IMR-90 (cell line): ENCODE data around the gene ARMCX4. TPM values are rescaled to one million over a fixed set of nuclear protein-coding genes. Genes with fewer than 3 reads are reported as not detected.

Source experiments
- ATAC-seq: fragments of 200-7000 bp; cut with Tn5 transposase; 2 replicates; pipeline ENCODE4 v1.9.1; 2020; ENCODE audit warnings: low read depth, mild to moderate bottlenecking, moderate library complexity
- BruUV-seq: library from RNA; stranded (reverse); fragments of 400-500 nt; replicated peaks from 2 replicates; lab custom pipeline; 2021; lab: Mats Ljungman, UMichigan
- CTCF ChIA-PET: fragments of 300-600 bp; formaldehyde crosslinking; extraction: SDS; loops from one replicate; lab custom pipeline; 2021; ENCODE audit warnings: antibody characterized with exemption; lab: Yijun Ruan, JAX
- POLR2A ChIA-PET: fragments of 300-600 bp; sonication (Branson Sonifier 250); formaldehyde crosslinking; loops from one replicate; lab custom pipeline; 2022; ENCODE audit warnings: antibody characterized with exemption; ENCODE audit not compliant: unreplicated experiment; lab: Charles Lee
- DNase-seq: peaks from one replicate; pipeline ENCODE4 v3.0.0; 2013
- H2AFZ ChIP-seq: replicated peaks from 2 replicates; pipeline ENCODE3; 2013; ENCODE audit warnings: low read length, mild to moderate bottlenecking; ENCODE audit not compliant: poor library complexity
- H2AK5ac ChIP-seq: 2 replicates; pipeline ENCODE4 v1.6.1; 2013; ENCODE audit warnings: low read depth, low read length, inconsistent platforms
- H2AK9ac ChIP-seq: replicated peaks from 2 replicates; pipeline ENCODE3; 2013; ENCODE audit warnings: mild to moderate bottlenecking, low read depth, low read length, moderate library complexity; ENCODE audit not compliant: poor library complexity
- H2BK120ac ChIP-seq: 2 replicates; pipeline ENCODE4 v1.6.1; 2013; ENCODE audit warnings: low read depth, low read length, inconsistent platforms
- H2BK15ac ChIP-seq: 3 replicates; pipeline ENCODE4 v1.6.1; 2013; ENCODE audit warnings: low read depth, low read length, inconsistent platforms
- H2BK20ac ChIP-seq: 2 replicates; pipeline ENCODE4 v1.6.1; 2013; ENCODE audit warnings: low read depth, mild to moderate bottlenecking, inconsistent platforms, low read length, moderate library complexity
- H2BK5ac ChIP-seq: 2 replicates; pipeline ENCODE4 v1.6.1; 2013; ENCODE audit warnings: mild to moderate bottlenecking, low read depth, low read length, inconsistent platforms; ENCODE audit not compliant: poor library complexity, severe bottlenecking
- H3K14ac ChIP-seq: replicated peaks from 2 replicates; pipeline ENCODE4 v1.6.1; 2013; ENCODE audit warnings: low read depth, low read length, inconsistent platforms
- H3K18ac ChIP-seq: 2 replicates; pipeline ENCODE4 v1.6.1; 2013; ENCODE audit warnings: low read depth, low read length, control low read depth
- H3K23ac ChIP-seq: 2 replicates; pipeline ENCODE4 v1.6.1; 2013; ENCODE audit warnings: low read depth, low read length, inconsistent platforms
- H3K27ac ChIP-seq: 2 replicates; pipeline ENCODE4 v1.5.1; 2013; ENCODE audit warnings: mild to moderate bottlenecking, control low read depth, low read length; ENCODE audit not compliant: insufficient read depth
- H3K27me3 ChIP-seq: 2 replicates; pipeline ENCODE4 v1.6.1; 2013; ENCODE audit warnings: low read length; ENCODE audit not compliant: control insufficient read depth, insufficient read depth
- H3K36me3 ChIP-seq: 2 replicates; pipeline ENCODE4 v1.6.1; 2013; ENCODE audit warnings: low read length, mixed read lengths; ENCODE audit not compliant: control insufficient read depth, insufficient read depth
- H3K4ac ChIP-seq: 2 replicates; pipeline ENCODE4 v1.6.1; 2013; ENCODE audit warnings: low read depth, low read length, inconsistent platforms
- H3K4me1 ChIP-seq: 2 replicates; pipeline ENCODE4 v1.6.1; 2013; ENCODE audit warnings: low read length, mixed read lengths; ENCODE audit not compliant: control insufficient read depth, insufficient read depth
- H3K4me2 ChIP-seq: 2 replicates; pipeline ENCODE4 v1.6.1; 2013; ENCODE audit warnings: low read depth, mild to moderate bottlenecking, control low read depth, low read length, moderate library complexity
- H3K4me3 ChIP-seq: 2 replicates; pipeline ENCODE4 v1.5.1; 2013; ENCODE audit warnings: low read depth, mild to moderate bottlenecking, control low read depth, low read length, moderate library complexity; ENCODE audit not compliant: insufficient read depth
- H3K56ac ChIP-seq: 2 replicates; pipeline ENCODE4 v1.6.1; 2013; ENCODE audit warnings: low read length, inconsistent platforms; ENCODE audit not compliant: insufficient read depth; ENCODE audit errors: extremely low read depth
- H3K79me1 ChIP-seq, 2 experiments: 2 replicates each; pipeline ENCODE4 v1.6.1; 2013; ENCODE audit warnings: low read length in 2 of 2, inconsistent platforms in 1 of 2, low read depth in 1 of 2
- H3K9ac ChIP-seq: 2 replicates; pipeline ENCODE4 v1.6.1; 2013; ENCODE audit warnings: low read depth, low read length, control low read depth
- H3K9me1 ChIP-seq: 2 replicates; pipeline ENCODE4 v1.6.1; 2013; ENCODE audit warnings: low read length, inconsistent platforms; ENCODE audit not compliant: insufficient read depth
- H3K9me3 ChIP-seq: 2 replicates; pipeline ENCODE4 v1.6.1; 2013; ENCODE audit warnings: low read length; ENCODE audit not compliant: control insufficient read depth, insufficient read depth
- H4K20me1 ChIP-seq: 2 replicates; pipeline ENCODE4 v1.6.1; 2013; ENCODE audit warnings: low read length, inconsistent platforms; ENCODE audit not compliant: insufficient read depth
- H4K5ac ChIP-seq: 2 replicates; pipeline ENCODE4 v1.6.1; 2013; ENCODE audit warnings: mild to moderate bottlenecking, low read depth, low read length, control low read depth
- H4K8ac ChIP-seq, 2 experiments: 2 replicates each; pipeline ENCODE4 v1.6.1; 2013; ENCODE audit warnings: low read depth in 2 of 2, low read length in 2 of 2, control low read depth in 1 of 2, inconsistent platforms in 1 of 2
- H4K91ac ChIP-seq: 2 replicates; pipeline ENCODE4 v1.6.1; 2013; ENCODE audit warnings: low read depth, low read length, inconsistent platforms; ENCODE audit not compliant: insufficient read depth
- CTCF ChIP-seq: conservative IDR thresholded peaks from 2 replicates; pipeline ENCODE4 v1.5.1; 2012; ENCODE audit warnings: mild to moderate bottlenecking, low read depth, low read length, improper control_type of control experiment
- MAZ ChIP-seq: IDR thresholded peaks from 2 replicates; pipeline ENCODE4 v1.6.1; 2012; ENCODE audit warnings: low read depth, mild to moderate bottlenecking, low read length, improper control_type of control experiment, moderate library complexity, borderline replicate concordance
- RAD21 ChIP-seq: IDR thresholded peaks from 2 replicates; pipeline ENCODE4 v1.6.1; 2012; ENCODE audit warnings: low read length, improper control_type of control experiment
- RCOR1 ChIP-seq: IDR thresholded peaks from 2 replicates; pipeline ENCODE4 v1.6.1; 2012; ENCODE audit warnings: mild to moderate bottlenecking, low read length, improper control_type of control experiment; ENCODE audit not compliant: insufficient replicate concordance
- SMC3 ChIP-seq: fragments of 150-350 bp; IDR thresholded peaks from 2 replicates; pipeline ENCODE4 v1.6.1; 2016; ENCODE audit warnings: low read depth, mild to moderate bottlenecking, antibody characterized with exemption, low read length, moderate library complexity
- WGBS, 2 experiments: methylation state at CpG; one replicate each; pipeline versions ENCODE4 v1.1.5 to v1.1.7; 2013; ENCODE audit warnings: missing lambda C conversion rate in 2 of 2; ENCODE audit not compliant: insufficient read length in 1 of 2; ENCODE audit errors: extremely low coverage in 2 of 2; 5-methylcytosine and 5-hydroxymethylcytosine counted together
- dilution Hi-C: fragments of 300-500 bp; cut with HindIII; formaldehyde crosslinking; loops from one replicate; pipeline ENCODE4 v1.14.3; 2018; ENCODE audit warnings: low sequenced_read_pairs; ENCODE audit not compliant: unreplicated experiment
- in situ Hi-C: fragments of 300-500 bp; cut with MboI; formaldehyde crosslinking; loops from 3 replicates; pipeline ENCODE4 v1.14.3; 2019; ENCODE audit warnings: low sequenced_read_pairs, inconsistent platforms, mixed read lengths
- intact Hi-C: fragments of 100-400 bp; cut with micrococcal nuclease; formaldehyde crosslinking; loops from 2 replicates; pipeline ENCODE4 v1.10.0; 2022
- polyA plus RNA-seq, 3 experiments: library from polyadenylated mRNA; depleted of rRNA; stranded (reverse); fragments of >200 nt; gene quantifications; 2 replicates each; pipeline ENCODE4 v1.2.3, GENCODE V29; 2012; ENCODE audit warnings: low replicate concordance in 1 of 3
- total RNA-seq: library from RNA; depleted of rRNA; stranded (reverse); fragments of >200 nt; gene quantifications from 2 replicates; pipeline ENCODE4 v1.2.3, GENCODE V29; 2012

ARMCX4 gene
- total and polyA plus RNA-seq, 2 of the 4 experiments (the other 2 are of a cell fraction), result 2.3 to 4.2 TPM

GRCh38 chrX:101462892-101463291, 22.4 kb upstream of the ARMCX4 start:
- POLR2A ChIA-PET, result no interaction called here
- BruUV-seq, result no TSS peak

More at GRCh38 chrX:101462892-101463291, 22.4 kb upstream of the ARMCX4 start:
- WGBS, 2 experiments, result 39% methylated on average over 2 of the region's 3 CpGs; no CpG with 5 or more reads in 1 of the 2 experiments
- Histone ChIP-seq H2AK5ac (no peak overlapping the region), H3K4ac (no peak overlapping the region), H3K27ac (no peak overlapping the region), H3K4me1 (no peaks in the 10 kb centered on the region), H3K9me1 (no peaks in the 10 kb centered on the region), H3K4me3 (no peak overlapping the region), H2AFZ (no peak overlapping the region), H3K56ac (no peak overlapping the region), H4K91ac (no peak overlapping the region), H4K8ac (no peak overlapping the region), H3K23ac (no peak overlapping the region), H2BK120ac (no peak overlapping the region), H3K79me1 (no peaks in the 10 kb centered on the region), H3K27me3 (no peaks in the 10 kb centered on the region), H3K36me3 (no peaks in the 10 kb centered on the region), H3K14ac (no peak overlapping the region), H3K4me2 (no peak overlapping the region), H2BK20ac (no peak overlapping the region), H3K9ac (no peak overlapping the region), H3K9me3 (no peaks in the 10 kb centered on the region), H2BK5ac (no peak overlapping the region), H4K5ac (no peak overlapping the region), H3K18ac (no peak overlapping the region), H2BK15ac (no peak overlapping the region), H4K20me1 (no peaks in the 10 kb centered on the region), H2AK9ac (no peak overlapping the region)
- DNase-seq (peak; percentile 24), ATAC-seq (peak; percentile 70)
- intact Hi-C loops (no loop called here), in situ Hi-C loops (no loop called here), dilution Hi-C loops (no loop called here)
- TF ChIP-seq CTCF, result peak; percentile 43
- TF ChIP-seq RAD21, result peak; percentile 39
- peak; percentile 34; the same call in 1 of the 2 replicates for TF ChIP-seq SMC3
- TF ChIP-seq MAZ, result no peak
- no peak for TF ChIP-seq RCOR1
- CTCF ChIA-PET, result interaction anchor here (0.6 to 2.0 kb wide), 2 partner anchors 9 to 98 kb away, joined by 3 to 5 read pairs; no protein-coding TSS in a partner anchor
